NCI-H1105 (cell line): ENCODE results near the gene JAG2.
A peak's percentile ranks its signal among the peaks of the same experiment; 100 is the strongest.

ENCODE experiments used
- DNase-seq: peaks from one replicate; lab custom pipeline; 2025; lab: John Stamatoyannopoulos, UW

JAG2 gene

DNA sequence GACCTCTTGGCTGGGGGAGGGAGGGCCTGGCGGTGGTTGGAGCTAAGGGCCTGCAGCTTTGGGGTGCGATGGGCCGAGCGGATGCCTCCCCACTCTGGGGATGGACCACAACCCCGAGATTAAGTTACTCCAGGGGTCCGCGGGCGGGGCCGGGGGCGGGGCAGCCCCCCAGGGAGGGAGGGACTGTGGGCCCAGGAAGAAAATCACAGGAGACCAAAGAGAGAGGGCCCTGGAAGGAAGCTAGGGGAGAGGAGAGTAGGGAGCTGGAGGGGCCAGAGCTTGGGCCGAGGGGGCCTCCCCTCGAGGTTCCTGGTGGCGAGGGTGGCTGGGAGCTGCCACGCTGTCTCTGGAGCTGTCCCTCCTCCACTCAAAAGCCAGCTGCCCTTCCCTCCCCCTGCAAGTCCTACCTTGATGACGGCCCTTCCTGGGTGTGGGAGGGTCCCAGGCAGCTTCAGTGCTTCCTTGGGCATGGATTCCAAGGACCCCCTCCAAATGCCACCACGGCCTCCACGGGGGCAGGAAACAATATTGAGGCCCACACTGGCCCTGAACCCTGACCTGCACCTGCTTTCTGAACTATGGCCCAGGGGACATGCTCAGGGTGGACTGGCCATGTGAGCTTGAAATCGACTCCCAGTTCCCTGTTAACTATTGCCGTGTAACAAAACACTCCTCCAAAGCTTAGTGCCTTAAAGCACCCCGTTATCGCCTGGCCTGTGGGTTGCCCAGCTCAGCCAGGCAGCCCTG, 13.1 kb upstream of the JAG2 start:
- DNase-seq = no peak

DNA sequence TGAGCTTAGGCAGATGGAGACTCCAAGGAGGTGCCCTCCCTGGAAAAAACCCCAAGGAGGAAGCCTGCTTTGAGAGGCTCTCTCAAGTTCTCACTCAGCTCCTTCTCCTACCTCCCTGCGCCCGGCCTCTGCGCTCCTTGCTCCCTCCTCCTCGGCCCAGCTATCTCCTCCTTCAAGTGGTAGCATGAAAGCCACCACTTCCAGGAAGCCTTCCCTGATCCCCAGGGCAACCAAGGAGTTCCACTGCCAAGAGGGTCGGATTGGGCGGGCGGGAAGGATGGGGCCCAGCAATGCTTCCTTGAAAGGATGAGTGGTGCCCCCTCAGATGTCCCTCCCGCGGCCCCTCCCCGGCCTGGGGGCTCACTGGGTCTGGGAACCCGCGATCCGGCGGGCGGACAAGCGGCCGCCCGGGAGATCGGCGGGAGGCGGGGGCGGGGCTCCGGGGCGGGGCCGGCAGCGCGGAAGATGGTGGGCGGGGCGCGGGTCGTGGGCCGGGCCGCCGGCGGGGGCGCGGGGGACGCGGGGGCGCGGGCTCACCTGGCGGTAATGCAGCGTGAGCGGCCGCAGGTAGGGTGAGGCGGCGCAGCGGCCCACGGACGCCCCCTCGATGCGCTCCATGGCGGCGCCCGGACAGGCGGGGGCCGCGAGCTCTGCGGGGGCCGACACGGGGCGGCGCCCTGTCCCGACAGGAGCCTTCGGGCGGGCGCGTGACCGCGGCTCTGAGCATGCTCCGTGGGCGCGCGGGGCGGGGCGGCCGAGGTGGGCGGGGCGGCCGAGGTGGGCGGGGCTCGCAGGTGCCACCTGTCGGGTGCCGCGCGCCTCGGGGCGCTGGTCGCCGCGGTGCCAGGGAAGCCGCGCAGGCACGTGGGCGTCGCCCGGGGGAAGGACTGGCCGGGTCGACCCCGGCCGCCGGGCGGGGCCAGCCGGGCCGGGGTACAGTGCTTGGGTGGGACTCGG, 12.3 kb upstream of the JAG2 start, which contains the start of gene NUDT14:
Gene NUDT14 (minus strand): TSS at position 721 of the 957 bp plus-strand sequence. CDS start 103 bp downstream, at position 618.
- DNase-seq = peak; percentile 76

DNA sequence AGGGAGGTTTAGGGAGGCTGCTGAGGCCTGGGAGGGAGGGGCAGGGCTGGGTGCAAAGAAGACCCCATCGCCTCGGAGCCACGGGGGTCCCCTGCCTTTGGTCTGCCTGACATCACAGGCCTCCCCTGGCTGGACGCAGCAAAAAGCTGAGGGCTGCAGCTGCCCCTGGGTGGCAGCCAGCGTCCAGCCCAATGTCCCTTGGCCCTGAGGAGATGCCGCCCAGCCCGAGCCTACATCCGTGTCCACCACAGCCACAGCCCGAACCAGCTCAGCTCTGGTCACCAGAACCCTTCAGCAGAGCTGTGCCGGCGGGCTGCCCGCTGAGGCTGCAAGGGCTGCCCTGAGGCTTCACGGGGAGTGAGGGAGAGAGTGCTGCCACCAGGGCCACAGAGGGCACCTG, 10.6 kb upstream of the JAG2 start:
- DNase-seq = no peak

DNA sequence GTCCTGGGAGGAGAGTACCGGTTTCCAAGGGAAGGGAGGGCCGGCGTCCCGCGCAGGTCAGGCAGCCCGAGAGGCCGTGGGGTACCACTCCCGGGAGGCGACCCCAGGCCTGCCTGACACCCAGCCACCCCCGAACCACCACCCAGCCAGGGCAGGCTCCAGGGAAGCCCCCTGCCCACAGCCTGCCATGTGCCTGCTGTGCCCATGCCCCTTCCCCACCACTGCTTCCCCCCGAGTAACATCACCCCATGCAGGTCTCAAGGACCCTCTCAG, 10.2 kb upstream of the JAG2 start:
- no peak for DNase-seq

DNA sequence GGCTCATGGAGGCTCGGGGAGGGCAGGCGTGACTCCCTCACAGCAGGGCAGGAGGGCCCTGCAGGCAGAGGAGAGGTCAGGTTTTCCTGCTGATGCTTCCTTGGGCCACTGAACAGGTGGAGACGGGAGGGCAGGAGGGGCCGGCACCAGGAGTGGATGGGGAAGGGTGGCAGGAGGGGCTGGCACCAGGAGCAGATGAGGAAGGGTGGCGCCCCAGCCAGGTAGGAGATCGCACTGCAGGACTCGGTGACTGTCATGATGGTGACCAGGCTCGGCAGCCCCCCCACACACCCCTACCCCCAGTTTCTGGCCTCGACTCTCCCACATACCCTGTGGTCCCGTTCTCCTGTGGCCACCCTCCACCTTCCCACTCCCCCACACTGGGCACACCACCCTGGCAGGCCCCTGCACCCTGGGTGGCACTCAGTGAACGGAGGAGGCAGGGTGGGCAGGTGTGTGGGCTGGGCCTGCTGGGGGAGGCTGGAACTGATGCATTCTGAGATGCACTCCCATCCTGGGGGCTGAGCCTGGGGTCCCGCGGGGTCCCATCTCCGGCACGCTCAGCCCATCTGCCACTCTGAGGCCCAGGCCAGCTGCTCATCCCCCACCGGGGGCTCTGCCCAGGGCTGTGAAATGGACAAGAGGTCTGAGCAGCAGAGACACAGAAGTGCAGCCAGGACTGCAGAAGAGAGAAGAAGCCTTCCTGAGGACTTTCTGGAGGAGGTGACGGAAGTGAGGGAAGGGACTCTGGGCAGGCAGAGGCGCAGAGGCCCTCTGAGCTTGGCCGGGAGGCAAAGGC, 9.7 kb upstream of the JAG2 start:
- DNase-seq = no peak

DNA sequence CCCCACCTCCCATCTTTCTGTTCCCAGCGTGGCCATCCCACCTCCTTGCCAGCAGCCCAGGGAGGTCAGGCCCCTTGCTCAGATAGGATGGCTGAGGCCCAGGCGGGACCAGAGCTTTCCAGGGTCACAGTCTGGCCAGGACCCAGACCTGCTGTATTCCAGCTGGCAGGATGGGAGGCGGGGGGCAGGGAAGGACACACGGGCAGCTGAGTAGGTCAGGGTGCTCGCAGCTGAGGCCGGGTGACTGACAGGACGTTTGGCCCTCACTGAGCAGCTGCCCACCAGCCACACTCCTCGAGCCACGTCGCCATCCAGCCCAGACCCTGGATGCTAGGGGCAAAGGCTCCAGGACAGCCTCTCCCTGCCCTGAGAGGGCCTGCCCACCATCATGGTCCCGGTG, 8.5 kb upstream of the JAG2 start:
- no peak for DNase-seq

DNA sequence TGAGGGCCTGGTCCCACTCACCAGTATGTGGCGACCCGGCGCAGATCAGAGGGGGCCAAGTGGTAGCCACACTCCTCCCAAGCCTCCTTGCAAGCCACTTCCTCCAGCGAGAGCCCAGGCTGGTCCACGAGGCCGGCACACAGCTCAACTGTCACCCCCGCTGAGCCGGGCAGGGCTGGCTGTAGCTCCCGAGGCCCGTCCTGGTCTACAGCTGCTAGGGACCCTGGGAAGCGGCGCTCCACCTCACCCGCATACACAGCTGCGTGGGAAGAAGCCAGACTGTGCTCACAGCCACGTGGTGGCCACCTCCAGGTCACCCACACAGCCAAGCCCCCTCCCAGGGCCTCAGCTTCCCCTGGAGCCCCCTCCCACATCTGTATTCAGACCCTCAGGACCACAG, 7.9 kb upstream of the JAG2 start:
- DNase-seq = no peak

DNA sequence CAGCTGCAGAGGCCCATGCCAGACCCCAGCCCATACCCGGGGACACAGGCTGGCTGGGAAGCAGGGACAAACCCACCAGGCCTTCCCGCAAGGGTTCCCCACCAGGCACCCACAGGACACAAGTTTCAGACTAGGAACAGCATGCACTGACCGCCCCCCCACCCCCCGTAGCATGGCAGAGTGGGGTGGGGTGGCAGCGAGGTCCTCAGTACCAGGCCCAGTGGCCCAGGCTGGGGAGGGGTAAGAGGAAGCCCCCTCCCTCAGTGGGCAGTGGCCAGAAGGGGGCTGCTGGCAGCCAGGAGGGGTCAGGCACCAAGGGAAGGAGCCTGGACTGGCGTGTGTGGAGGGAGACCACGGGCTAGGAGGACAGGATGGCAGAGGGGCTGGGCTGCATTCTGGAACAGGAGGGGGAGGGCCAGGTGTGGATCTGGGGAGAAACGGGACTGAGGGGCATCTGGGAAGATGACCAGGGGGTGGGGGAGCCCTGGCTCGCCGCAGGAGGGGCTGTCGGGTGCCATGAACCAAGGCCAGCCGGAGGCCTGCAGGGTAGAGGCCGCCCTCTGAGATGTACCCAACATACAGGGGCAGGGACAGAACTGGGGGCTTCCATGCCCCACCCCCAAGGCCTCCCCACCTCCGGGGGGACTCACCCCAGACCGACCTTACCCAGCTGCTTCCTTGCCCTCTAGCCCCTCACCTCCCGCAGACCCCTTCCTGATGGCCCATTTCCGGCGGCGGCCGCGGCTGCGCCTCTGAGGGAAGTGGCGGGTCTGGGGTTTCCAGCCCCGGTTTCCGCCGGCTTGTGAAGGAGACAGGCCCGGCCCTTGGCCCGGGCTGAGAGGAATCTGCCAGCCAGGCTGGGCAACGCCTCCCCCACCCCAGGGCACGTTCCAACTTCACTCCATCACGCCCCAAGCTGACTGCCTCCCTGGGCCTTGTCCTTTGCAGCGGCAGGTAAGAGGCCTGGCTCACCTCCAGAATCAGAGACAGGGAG, 5.6 kb upstream of the JAG2 start:
- DNase-seq = no peak

DNA sequence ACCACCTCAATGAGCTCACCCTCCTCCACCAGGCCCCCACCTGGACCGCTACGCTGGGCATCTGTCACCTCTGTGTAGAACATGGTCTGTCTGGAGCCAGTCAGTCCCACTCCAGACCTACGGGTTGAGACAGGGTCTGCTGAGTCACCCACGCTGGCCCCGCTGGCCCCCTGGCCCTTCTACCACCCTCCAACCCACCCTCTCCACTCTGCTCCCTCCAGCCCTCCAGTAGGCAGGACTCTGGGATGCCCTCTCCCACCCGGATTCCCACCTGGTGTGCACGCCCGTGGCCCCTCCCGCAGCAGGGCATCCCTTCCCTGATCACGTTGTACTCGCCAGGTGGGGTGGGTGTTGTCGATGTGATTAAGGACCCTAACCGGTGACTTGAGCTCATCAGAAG, 4.6 kb upstream of the JAG2 start:
- DNase-seq = no peak

DNA sequence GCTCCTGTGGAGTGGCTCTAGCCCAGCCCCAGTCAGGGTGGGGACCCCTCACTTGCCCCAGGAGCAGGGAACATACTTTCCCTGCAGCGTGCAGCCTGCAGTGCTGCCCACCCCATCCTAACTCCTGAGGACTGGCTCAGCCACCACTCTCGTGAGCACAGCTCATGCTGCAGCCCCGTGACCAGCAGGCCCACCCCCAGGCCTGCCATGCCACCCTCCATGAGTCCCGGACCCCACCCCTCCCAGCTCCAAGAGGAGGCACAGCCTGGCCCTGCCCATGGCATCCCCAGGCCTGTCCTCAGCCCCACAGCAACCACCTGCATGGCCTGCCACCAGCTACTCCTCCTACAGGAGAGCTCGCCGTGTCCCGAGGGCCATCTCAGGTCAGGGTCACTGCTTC, 3.9 kb upstream of the JAG2 start:
- no peak for DNase-seq

DNA sequence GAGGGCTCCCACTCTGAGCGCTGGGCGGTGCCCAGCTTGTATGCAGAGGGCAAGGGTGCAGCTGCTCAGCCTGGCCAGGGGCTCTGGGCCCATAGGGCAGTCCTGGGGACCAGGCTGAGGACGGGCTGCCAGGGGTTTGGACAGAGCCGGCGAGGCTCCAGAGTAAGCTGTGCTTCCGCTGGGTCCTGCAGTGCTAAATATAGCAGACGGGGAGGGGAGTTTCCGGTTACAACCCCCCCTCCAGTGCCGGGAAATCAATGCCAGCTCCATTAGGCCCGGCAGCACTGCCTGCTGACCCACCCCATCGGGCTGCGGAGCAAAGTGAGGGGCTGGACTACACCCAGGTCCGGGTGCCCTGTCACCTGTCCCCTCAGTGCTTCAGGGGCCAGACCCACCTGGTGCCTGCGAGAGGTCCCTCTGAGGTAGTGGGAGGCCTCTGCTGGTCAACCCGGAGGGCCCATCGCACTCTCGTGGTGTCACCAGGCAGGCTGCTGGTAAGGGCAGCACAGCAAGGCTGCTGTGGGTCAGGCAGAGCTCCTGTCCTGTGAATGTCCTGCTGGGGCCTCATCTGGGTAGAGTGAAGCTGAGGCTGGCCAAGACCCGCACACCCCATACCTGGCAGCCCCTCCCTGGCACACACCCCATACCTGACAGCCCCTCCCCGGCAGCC, 2.6 kb upstream of the JAG2 start:
- no peak for DNase-seq

DNA sequence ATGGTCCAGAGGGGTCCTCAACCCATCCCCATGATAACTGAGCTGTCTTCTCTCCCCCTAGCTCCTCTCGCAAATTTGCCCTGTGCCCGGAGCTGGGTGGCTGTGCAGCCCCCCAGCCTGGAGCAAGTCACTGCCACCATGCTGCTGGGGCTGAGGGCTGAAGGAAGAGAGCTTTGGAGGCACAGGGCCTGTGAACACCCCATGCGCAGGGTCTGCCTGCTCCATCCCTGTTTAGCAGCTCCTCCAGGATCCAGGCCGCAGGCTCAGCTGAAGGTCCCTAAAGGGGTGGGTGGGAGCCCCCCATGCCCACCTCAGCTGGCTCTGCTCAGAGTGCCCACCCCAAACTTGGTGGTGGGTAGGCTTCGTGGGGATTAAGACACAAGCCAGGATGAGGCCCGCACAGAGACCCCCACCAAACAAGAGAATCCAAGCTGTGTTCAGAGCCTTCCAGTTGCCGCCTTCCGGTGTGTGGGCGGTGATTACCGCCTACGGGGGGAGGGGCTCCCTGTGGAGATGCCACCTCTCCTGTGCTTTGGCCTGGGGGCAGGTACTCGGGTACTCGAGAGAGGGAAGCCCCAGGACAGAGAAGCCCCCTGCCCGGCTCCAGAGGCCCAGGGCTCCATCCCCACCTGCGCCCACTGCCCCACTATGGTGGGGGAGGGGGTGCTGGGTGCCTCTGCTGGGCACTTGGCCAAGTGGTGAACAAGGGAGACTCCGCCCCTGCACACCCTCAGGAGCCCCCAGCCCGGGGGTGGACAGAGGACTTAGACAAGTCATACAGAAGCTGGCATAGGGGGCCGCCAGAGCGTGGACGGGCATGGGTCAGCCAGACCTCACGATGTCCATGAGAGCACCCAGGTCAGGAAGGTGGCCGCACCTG, 1.4 kb upstream of the JAG2 start:
- no peak for DNase-seq

DNA sequence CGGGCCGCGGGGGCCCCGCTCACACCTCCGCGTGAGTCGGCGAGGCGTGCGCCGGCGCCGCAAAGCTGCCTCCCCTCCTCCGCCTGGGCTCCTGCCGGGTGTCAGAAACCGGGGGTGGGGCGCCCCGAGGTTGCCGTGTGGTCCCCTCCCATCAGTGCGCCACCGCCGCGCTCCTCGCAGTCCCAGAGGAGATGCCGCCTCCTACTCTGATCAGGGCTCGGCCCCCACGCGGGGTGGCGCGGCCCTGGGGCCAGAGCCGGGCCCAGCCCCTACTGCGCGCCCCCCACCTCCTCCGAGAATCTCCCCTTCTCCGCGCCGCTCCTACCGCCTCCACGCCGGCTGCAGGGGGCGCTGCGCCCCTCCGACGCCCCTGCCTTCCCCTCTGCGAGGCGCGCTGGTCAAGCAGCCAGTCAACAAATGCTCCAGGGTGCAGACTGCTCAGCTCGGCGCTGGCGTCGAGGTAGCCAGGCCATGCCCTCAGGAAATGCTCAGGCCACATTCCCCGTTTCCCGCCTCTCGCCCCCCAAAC, 467 bp upstream of the JAG2 start:
- DNase-seq = no peak

DNA sequence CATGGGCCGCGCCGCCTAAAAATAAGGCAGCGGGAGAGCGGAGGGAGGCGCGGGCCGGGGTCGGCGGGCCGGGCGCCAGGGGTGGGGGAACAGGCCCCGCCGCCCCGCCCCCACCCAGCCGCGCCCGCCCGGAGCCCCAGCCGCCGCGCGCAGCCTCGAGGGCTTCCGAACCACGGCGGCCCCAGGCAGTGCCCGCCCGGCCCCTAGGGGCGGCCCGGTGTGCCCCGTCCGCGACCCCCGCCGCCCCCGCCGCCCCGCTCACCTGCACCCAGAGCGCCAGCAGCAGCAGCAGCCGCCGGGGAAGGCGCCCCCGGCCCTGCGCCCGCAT, 519 bp downstream of the JAG2 start:
- no peak for DNase-seq

DNA sequence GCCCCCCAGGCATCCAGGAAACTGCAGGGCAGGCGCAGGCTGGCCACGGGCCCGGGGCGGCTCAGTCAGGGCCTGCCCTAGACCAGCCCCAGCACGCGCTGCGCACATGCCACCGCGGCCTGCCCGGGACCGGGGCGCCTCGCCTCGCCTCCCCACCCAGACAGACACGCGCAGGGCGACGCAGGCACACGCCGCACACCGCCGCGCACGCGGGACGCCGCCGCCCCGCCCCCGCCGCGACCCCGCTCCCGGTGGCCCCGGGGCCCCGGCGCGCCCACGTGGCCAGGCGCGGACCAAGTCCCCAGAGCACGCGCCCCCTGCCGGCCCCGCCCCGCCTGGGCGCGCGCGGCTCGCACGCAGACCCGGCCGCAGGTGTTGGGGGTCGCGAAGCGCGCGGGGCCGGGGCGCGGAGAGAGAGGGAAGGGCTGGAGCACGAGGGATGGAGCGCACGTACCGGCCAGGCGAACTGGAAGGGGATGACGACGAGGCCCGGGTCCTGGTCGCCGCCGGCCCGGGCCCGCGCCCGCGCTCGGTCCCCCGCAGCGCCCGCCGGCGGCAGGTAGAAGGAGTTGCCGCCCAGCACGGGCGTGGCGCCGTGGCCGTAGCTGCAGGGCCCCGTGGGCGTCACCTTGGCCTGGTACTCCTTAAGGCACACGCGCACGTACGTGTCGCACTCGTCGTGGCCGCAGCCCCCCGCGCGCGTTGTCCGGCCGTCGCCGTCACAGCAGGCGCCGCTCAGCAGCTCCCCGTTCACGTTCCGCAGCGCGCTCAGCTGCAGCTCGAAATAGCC, 1.1 kb downstream of the JAG2 start:
- DNase-seq = no peak

DNA sequence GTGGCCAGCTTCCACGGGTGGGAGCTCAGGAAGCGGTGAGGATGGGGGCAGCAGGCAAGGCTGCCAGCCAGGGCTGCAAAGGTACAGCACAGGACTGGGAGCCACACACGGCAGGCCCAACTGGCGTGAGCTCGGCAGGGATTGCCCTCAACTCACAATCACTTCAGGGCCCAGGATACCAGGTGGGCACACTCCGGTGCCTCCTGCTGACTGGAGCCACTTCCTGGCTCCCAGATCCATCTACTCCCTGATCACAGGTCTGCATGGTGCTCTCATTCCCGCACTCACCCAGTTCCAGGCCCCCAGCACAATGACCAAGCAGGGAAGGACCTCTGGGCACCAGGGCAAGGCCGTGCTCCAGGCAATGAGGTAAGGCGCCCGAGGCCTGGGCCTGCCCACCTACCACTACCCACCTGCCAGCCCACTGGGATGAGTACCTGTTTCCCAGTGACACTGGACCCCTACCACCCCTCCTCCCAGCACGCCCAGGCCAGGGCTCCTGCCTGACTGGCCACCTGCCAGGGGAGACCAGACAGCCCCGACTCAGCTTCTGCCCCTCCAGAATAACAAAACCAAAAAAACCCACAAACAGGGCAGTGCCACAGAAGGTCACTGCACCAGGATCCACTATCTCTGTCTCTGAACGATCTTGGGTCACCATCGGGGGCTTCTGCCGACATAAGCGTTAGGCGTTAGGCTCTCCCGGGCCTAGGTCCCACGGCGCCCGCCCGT, 1.8 kb downstream of the JAG2 start:
- peak; percentile 39 for DNase-seq

DNA sequence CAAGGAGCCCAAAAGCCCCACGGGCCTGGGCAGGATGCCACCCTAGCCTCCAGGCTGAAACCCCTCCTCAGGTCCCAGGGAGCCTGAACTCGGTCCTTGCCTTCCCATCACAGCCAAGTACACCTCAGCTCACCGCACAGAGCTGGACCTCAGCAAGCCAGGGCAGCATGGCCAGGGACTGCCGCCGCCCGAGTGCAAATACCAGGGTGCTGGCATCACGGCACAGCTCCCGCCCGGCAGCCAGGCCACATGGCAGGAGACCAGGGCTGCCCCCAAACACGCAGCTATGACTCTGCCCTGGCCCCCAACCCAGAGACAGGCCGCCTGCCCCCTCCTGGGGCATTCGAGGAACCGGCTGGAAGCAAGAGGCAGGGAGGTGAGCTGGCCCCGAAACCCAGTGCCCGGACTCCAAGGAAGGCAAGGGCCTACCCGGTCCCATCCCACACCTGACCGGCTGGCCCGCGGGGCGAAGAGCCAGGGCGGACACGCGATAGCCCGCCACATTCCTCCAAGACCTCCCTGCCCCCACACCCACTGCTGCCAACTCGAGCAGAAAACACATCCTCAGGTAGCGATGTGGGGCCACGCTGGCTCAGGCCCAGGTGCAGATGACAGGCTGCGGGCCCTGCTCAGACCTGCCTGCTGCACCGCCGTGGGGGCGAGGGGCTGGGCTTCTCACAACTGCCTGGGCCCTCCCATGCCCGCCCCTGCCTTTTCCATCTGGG, 2.7 kb downstream of the JAG2 start:
- peak; percentile 69 for DNase-seq
